ENCODE measurements around the gene RIC8B. TPM values are rescaled to one million over a fixed set of nuclear protein-coding genes. Genes with fewer than 3 reads are reported as not detected.

The RIC8B gene
- total RNA-seq, 1 donor from 2014 or later = 19.1 TPM

DNA sequence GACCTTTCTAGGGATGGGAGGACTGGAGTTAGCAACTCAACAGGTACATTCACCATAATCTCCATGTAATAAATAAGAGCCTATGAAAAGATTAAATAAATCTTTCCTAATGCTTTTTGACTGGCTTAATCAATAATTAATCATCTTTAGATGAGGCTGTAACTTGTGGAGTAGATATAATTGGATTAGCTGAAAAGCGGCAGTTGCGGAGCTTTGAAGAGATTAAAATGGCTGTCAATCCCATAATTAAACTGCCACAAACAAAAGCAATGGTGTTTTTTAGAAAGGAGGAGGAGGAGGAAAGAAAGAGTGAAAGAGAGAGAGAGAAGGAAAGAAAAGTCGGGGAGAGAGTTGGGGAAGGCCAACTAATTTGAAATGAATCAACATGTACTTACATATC lies 110.5 kb downstream of the RIC8B start:
- no peak overlapping the region for H3K4me3 ChIP-seq
- H3K27ac ChIP-seq = no peak overlapping the region
- no peak for DNase-seq (ENCODE audit: low spot score in 2 of 2)
- H3K9me3 ChIP-seq = no peaks in the 10 kb centered on the region
- peaks cover 20 to 40% of the 10 kb centered on the region in 2 donors for H3K36me3 ChIP-seq
- intact Hi-C loops (cut with DNase I) = no loop called here
- no peaks in the 10 kb centered on the region for H3K4me1 ChIP-seq
- TF ChIP-seq, protein P1, sequence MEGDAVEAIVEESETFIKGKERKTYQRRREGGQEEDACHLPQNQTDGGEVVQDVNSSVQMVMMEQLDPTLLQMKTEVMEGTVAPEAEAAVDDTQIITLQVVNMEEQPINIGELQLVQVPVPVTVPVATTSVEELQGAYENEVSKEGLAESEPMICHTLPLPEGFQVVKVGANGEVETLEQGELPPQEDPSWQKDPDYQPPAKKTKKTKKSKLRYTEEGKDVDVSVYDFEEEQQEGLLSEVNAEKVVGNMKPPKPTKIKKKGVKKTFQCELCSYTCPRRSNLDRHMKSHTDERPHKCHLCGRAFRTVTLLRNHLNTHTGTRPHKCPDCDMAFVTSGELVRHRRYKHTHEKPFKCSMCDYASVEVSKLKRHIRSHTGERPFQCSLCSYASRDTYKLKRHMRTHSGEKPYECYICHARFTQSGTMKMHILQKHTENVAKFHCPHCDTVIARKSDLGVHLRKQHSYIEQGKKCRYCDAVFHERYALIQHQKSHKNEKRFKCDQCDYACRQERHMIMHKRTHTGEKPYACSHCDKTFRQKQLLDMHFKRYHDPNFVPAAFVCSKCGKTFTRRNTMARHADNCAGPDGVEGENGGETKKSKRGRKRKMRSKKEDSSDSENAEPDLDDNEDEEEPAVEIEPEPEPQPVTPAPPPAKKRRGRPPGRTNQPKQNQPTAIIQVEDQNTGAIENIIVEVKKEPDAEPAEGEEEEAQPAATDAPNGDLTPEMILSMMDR (IDR thresholded peaks at IDR 0.05) = no peak
- H3K27me3 ChIP-seq = no peaks in the 10 kb centered on the region

DNA sequence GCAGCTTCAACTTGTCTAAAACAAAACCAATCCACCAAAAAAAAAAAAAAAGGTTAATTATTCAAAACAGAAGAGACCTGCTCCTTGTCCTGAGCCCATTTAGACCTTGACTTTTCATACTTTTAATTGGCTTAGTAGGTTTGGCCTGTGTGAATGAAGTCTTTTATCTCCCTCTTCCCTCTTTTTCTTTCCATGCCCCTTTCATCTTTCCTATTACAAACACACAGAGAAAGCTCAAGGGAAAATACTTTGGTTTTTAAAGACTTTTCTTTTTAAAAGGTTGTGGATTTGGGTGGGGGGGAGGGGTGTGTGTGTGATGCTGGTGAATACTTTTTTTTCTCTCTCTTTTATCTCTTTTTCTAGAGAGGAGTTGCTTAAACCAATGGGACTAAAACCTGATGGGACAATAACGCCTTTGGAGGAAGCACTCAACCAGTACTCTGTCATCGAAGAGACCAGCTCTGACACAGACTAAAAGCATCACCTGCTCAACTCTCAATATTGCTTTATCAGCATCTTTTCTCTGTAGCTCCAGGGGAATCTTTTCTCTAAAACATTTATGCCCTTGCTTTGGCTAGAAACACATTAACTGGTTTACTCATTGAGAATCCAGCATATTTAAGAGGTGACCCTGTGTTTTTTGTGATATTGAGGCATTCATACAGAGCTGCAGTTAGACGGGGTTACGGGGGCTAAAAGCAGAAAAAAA lies 111.2 kb downstream of the RIC8B start:
- Histone ChIP-seq H3K9me3 (no peaks in the 10 kb centered on the region), H3K36me3 (peaks cover 20 to 34% of the 10 kb centered on the region in 2 donors), H3K4me1 (no peaks in the 10 kb centered on the region), H3K27ac (no peak overlapping the region), H3K27me3 (no peaks in the 10 kb centered on the region), H3K4me3 (no peak overlapping the region)
- TF ChIP-seq, protein P1 (IDR thresholded peaks at IDR 0.05) = no peak
- no peak for DNase-seq (ENCODE audit: low spot score in 2 of 2)
- intact Hi-C loops (cut with DNase I) = no loop called here

DNA sequence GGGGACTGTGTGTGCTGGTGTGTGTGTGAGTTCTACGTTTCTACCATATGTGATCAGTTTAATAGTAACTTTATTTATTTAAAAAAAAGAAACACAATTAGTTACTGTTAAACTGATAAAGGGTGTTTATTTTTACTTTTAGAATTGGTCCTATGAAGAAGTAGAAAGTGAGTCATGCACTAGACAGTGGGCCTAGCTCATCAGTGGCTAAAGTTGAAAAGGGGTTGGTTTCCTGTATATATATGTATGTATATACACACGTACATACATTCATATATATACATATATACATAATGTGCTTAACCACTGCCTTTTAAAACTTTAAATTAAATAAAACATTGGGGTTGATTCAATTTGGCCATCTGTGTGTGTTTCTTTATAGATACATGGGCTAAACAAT lies 112.5 kb downstream of the RIC8B start:
- Histone ChIP-seq H3K9me3 (no peaks in the 10 kb centered on the region), H3K27ac (no peak overlapping the region), H3K4me3 (no peak overlapping the region), H3K27me3 (no peaks in the 10 kb centered on the region), H3K4me1 (no peaks in the 10 kb centered on the region), H3K36me3 (peaks cover 15 to 25% of the 10 kb centered on the region in 2 donors)
- intact Hi-C loops (cut with DNase I) = no loop called here
- DNase-seq (ENCODE audit: low spot score in 2 of 2) = no peak
- TF ChIP-seq, protein P1 (IDR thresholded peaks at IDR 0.05) = no peak

DNA sequence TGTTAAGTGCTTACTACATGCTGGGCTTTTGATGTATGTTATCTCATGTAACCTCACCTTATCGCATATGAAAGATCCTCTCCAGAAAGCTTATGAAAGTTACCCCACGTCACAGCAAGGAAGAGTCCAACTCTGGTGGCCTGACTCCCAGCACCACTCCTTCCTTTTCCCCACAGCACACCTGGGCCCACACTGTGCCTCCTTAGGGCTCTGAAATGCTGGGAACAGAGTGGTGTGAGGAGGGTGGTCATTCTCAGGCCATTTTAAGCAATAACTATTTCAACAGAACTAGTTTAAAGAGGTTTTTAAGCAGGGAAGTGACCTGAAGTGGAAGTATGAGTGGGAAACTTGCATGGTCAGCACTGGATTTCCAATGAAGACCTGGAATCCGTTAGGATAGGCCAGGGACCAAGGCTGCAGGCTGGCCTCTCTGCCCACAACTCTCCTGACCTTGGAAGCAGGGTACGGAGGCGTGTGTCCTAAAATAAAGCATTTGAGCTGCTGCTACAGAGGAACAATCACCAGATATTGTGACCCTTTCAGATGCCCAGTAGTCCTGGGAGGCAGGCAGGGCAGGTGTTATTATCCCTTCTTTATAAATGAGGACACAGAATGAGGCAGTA lies 114.0 kb downstream of the RIC8B start:
- Histone ChIP-seq H3K36me3 (peaks cover 14 to 17% of the 10 kb centered on the region in 2 donors), H3K4me1 (no peaks in the 10 kb centered on the region), H3K27me3 (no peaks in the 10 kb centered on the region), H3K4me3 (no peak overlapping the region), H3K27ac (no peak overlapping the region), H3K9me3 (no peaks in the 10 kb centered on the region)
- intact Hi-C loops (cut with DNase I) = no loop called here
- TF ChIP-seq, protein P1 (IDR thresholded peaks at IDR 0.05) = no peak
- DNase-seq (ENCODE audit: low spot score in 2 of 2) = no peak

DNA sequence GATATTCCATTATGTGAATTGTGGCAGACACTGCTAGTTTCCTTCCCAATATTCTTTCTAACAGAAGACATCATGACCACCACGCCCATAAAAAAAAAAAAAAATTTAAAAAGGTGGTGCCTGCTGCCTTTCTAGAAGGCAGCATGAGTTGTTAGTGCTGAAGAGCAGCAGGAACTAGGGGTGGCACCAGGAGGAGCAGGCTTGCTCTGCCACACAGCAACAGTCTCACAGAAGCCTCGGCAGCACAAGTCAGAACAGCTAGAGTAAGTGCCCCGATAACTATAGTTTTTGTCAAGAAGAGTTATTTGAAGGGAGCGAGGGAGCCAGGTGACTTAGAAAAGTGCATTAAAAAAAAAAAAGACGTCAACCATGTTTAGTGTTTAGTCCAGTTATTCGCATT lies 114.8 kb downstream of the RIC8B start:
- Histone ChIP-seq H3K9me3 (no peaks in the 10 kb centered on the region), H3K4me3 (no peak overlapping the region), H3K4me1 (no peaks in the 10 kb centered on the region), H3K36me3 (peaks cover 14 to 17% of the 10 kb centered on the region in 2 donors), H3K27me3 (no peaks in the 10 kb centered on the region), H3K27ac (no peak overlapping the region)
- DNase-seq (ENCODE audit: low spot score in 2 of 2) = no peak
- intact Hi-C loops (cut with DNase I) = no loop called here
- TF ChIP-seq, protein P1 (IDR thresholded peaks at IDR 0.05) = no peak
